ENCODE data around the gene SCAF1. TPM values are rescaled to one million over a fixed set of nuclear protein-coding genes. Genes with fewer than 3 reads are reported as not detected.

SCAF1 gene
- total and polyA plus RNA-seq, 2 of the 13 experiments (the other 11 are each of a cell fraction or from before 2014, with no cell fraction given): 3.3 to 6.1 TPM

- TF ChIP-seq AKAP8 (CRISPR knock-in tag; IDR thresholded peaks at IDR 0.05) (0 out of 2 replicates have a peak, but pooled peaks have one; percentile 53), ZBTB7A (CRISPR knock-in tag; IDR thresholded peaks at IDR 0.05) (no peak), MEIS2 (CRISPR knock-in tag; IDR thresholded peaks at IDR 0.05) (no peak), REPIN1 (CRISPR knock-in tag; IDR thresholded peaks at IDR 0.05; ENCODE audit: borderline replicate concordance, low read depth) (0 out of 2 replicates have a peak, but pooled peaks have one; percentile 46), ZFP36 (IDR thresholded peaks at IDR 0.05; ENCODE audit: borderline replicate concordance, low read depth, low read length, partially characterized antibody) (peak; percentile 100), SOX5 (CRISPR knock-in tag; IDR thresholded peaks at IDR 0.05; ENCODE audit: borderline replicate concordance) (0 out of 2 replicates have a peak, but pooled peaks have one; percentile 10), ZNF782 (CRISPR knock-in tag; IDR thresholded peaks at IDR 0.05; ENCODE audit: borderline replicate concordance) (peak; percentile 59; the same call in 1 of the 2 replicates), ZNF407 (CRISPR knock-in tag; IDR thresholded peaks at IDR 0.05; ENCODE audit: not compliant biosample characterization) (no peak), PHF8 (CRISPR knock-in tag; IDR thresholded peaks at IDR 0.05) (peak; percentile 53), POLR2A (IDR thresholded peaks at IDR 0.05; ENCODE audit: insufficient read depth in 1 of 2, low read depth in 2 of 2, low read length in 2 of 2) (peak; percentile 71 to 77), NCOR1 (IDR thresholded peaks at IDR 0.05; ENCODE audit: borderline replicate concordance, low read length) (peak; percentile 59; the same call in 1 of the 2 replicates), ZSCAN25 (CRISPR knock-in tag; IDR thresholded peaks at IDR 0.05) (no peak), MBNL3 (CRISPR knock-in tag; conservative IDR thresholded peaks at IDR 0.05) (no peak), ZNF713 (CRISPR knock-in tag; IDR thresholded peaks at IDR 0.05) (no peak)
Measured at GRCh38 chr19:49676136-49676783, 34.3 kb downstream of the SCAF1 start (continued).

Data from HepG2 (cell line).